NCI-H1105 (cell line): ENCODE measurements around the gene PLCD3.
A peak's percentile ranks its signal among the peaks of the same experiment; 100 is the strongest.

Experiments used
- DNase-seq: peaks from one replicate; lab custom pipeline; 2025; lab: John Stamatoyannopoulos, UW

The PLCD3 gene

GRCh38 chr17:45101883-45102811 lies 30.2 kb downstream of the PLCD3 start:
- DNase-seq: no peak

- no peak for DNase-seq
These were observed 30.8 kb downstream of the PLCD3 start for GRCh38 chr17:45101546-45101882.

GRCh38 chr17:45098869-45099616 lies 33.3 kb downstream of the PLCD3 start:
- DNase-seq: peak; percentile 57

- no peak for DNase-seq
These were observed 34.0 kb downstream of the PLCD3 start for GRCh38 chr17:45098081-45098868.

GRCh38 chr17:45096926-45097325 lies 35.4 kb downstream of the PLCD3 start:
- DNase-seq: no peak

GRCh38 chr17:45096141-45096540 lies 36.2 kb downstream of the PLCD3 start:
- DNase-seq: no peak

- no peak for DNase-seq
These were observed 38.7 kb downstream of the PLCD3 start for GRCh38 chr17:45093444-45094110.

GRCh38 chr17:45092911-45093430 lies 39.3 kb downstream of the PLCD3 start:
- no peak for DNase-seq

GRCh38 chr17:45091778-45092425 lies 40.4 kb downstream of the PLCD3 start:
- DNase-seq: no peak

GRCh38 chr17:45090711-45091110 lies 41.6 kb downstream of the PLCD3 start:
- no peak for DNase-seq

GRCh38 chr17:45088741-45089140 lies 43.6 kb downstream of the PLCD3 start:
- DNase-seq: no peak

GRCh38 chr17:45087978-45088377 lies 44.3 kb downstream of the PLCD3 start:
- DNase-seq: no peak

GRCh38 chr17:45087504-45087975 lies 44.8 kb downstream of the PLCD3 start:
- no peak for DNase-seq

GRCh38 chr17:45086865-45087503 lies 45.3 kb downstream of the PLCD3 start:
- DNase-seq: no peak

GRCh38 chr17:45086391-45086790 lies 45.9 kb downstream of the PLCD3 start:
- DNase-seq: no peak

- no peak for DNase-seq
These were observed 51.1 kb downstream of the PLCD3 start for GRCh38 chr17:45081047-45081703.

- DNase-seq: no peak
These were observed 54.7 kb downstream of the PLCD3 start for GRCh38 chr17:45077643-45078042.

- no peak for DNase-seq
These were observed 58.8 kb downstream of the PLCD3 start for GRCh38 chr17:45073414-45074070.

- DNase-seq: no peak
These were observed 61.5 kb downstream of the PLCD3 start for GRCh38 chr17:45070809-45071208.
